ENCODE measurements around the gene CCDC43.
"Not testable (repeated sequence)": the region's sequence is repeated elsewhere in the genome, so short reads cannot be mapped to it uniquely, and the experiment has no call there.

Gene CCDC43

GRCh38 chr17:44672479-44673093 lies 17.0 kb downstream of the CCDC43 start:
- DNase-seq (ENCODE audit: extremely low read depth in 1 of 2, low read depth in 1 of 2), result no peak

DNA sequence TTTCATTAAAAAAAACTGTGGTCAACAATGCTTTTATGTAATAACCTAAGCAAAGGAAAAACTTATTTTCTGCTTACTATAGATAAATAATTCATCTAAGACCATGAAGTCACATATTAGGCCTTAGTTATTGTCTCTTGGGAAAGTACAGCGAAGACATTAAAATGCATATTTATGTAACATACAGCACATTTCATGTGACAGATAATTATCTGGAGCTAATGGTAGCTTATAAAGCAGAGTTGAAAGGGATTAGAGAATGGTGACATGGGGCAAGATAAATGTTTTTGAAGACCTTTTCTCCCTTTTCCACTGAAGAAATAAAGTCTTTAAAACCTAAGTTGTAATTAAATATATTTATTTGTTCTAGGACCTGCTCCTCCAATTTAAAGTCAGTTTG lies 23.6 kb downstream of the CCDC43 start:
- no peak for DNase-seq (ENCODE audit: extremely low read depth in 1 of 2, low read depth in 1 of 2)

DNA sequence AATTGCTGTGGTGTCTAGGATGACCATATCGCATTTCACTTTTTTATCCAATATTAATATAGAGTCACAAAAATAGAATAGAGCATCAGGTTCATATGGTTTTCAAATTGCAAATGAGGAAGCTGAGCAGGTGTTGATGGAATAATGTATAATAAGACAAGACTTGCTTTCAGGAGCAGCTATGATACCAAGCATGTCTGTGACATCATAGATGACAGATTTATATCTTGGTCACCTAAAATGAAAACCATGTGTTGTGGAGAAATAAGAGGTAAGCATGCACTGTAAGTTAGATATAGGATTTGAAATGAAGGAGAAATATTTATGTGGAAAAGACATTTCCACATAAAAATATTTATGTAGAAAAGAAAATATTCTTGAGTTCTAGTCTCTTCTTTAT lies 24.7 kb downstream of the CCDC43 start:
- no peak for DNase-seq (ENCODE audit: extremely low read depth in 1 of 2, low read depth in 1 of 2)

DNA sequence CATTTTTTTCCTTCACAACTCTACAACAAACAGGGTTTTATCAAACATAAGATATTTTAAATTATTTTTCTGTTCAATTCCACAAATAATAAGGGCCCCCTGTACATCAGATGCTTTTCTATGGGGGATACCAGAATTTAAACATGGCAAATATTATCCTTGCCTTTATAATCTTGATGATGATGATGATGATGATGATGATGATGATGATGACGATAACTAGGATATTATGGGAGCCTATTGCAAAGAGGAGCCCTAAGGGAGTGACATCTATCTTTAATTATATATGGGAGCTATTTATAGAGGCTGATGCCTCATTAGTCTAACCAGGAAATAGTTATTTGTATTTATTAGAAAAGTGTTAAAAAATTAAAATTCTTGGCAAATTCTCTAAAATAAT lies 26.5 kb downstream of the CCDC43 start:
- DNase-seq (ENCODE audit: extremely low read depth in 1 of 2, low read depth in 1 of 2), result no peak

GRCh38 chr17:44661835-44662234 lies 27.7 kb downstream of the CCDC43 start:
- DNase-seq (ENCODE audit: extremely low read depth in 1 of 2, low read depth in 1 of 2), result no peak

- no peak for DNase-seq (ENCODE audit: extremely low read depth in 1 of 2, low read depth in 1 of 2)
Measured at GRCh38 chr17:44655983-44656710, 33.4 kb downstream of the CCDC43 start, which contains the start of gene MEIOC. Gene MEIOC (plus strand): TSS chr17:44656468. CDS start chr17:44656614, 146 bp downstream.

DNA sequence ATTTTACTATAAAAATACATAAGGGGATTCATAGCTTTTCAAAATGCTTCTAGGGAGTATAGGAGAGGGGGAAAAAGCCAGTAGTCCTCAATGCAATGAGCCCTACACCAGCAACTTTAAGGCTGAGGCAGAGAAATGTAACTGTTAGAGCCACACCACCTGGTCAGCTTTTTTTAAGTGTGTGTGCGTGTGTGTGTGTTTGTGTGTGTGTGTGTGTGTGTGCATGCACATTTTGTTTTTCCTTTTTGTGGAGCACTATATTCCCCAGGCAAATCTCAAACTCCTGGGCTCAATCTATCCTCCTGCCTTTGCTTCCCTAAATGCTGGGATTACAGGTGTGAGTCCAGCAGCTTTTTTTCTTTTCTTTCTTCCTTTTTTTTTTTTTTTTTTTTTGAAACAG lies 35.6 kb downstream of the CCDC43 start:
- no peak for DNase-seq (ENCODE audit: extremely low read depth in 1 of 2, low read depth in 1 of 2)

DNA sequence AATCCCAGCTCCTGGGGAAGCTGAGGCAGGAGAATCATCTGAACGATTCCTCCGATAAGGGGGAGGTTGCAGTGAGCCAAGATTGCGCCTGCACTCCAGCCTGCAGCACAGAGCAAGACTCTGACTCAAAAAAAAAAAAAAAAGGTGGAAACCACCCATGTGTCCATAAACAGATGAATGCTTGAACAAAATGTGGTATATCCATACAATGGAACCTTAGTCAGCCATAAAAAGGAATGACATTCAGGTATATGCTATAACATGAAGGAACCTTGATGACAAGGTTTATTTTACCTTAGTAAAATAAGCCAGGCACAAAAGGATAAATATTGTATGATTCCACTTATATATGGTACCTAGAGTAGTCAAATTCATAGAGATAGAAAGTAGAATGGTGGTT lies 36.2 kb downstream of the CCDC43 start:
- no peak for DNase-seq (ENCODE audit: extremely low read depth in 1 of 2, low read depth in 1 of 2)

GRCh38 chr17:44652727-44653126 lies 36.8 kb downstream of the CCDC43 start:
- DNase-seq (ENCODE audit: extremely low read depth in 1 of 2, low read depth in 1 of 2), result no peak

DNA sequence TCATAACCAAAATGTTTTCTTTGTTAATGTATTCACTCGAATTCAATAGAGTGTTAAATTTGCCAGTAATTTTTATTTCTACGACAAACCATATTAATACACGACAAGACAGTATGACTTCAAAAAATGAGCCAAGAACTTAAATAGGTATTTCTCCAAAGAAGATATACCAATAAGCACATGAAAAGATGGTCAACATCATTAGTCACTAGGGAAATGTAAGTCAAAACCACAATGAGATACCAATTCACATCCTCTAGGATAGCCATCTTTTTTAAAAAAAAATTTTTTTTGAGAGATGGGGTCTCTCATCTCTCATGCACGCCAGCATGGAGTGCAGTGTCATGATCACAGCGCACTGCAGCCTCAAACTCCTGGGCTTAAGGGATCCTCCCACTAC lies 38.3 kb downstream of the CCDC43 start:
- DNase-seq (ENCODE audit: extremely low read depth in 1 of 2, low read depth in 1 of 2), result no peak

DNA sequence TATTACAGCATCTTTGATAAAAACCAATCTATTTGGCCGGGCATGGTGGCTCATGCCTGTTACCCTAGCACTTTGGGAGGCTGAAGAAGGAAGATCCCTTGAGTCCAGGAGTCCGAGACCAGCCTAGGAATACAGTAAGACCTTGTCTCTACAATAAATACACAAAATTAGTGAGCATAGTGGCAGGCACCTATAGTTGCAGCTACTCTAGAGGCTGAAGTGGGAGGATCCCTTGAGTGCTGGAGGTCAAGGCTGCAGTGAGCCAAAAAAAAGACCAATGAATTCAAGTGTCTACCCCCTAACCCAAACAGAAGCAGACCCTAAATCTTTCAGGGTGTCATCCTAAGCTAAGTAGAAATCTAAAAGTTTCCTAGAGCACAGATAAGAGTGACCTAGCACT lies 40.6 kb downstream of the CCDC43 start:
- DNase-seq (ENCODE audit: extremely low read depth in 1 of 2, low read depth in 1 of 2), result no peak

GRCh38 chr17:44647736-44648135 lies 41.8 kb downstream of the CCDC43 start:
- no peak for DNase-seq (ENCODE audit: extremely low read depth in 1 of 2, low read depth in 1 of 2)

DNA sequence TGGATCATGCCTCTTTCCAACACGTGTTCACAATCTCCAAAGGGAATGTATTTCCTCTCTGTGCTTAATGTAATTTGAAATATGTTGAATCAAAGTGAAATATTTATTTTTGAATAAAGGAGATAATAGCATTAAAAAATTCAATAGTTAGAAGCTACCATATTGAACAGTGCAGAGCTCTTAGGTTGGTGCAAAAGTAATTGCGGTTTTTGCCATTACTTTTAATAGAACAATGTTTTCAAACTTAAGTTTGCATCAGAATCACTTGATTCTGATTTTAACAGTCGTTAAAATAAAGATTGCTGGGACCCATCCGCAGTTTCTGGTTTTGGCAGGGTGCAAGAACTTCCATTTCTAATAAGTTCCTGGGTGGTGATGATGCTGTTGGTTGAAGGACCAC lies 43.3 kb downstream of the CCDC43 start:
- DNase-seq (ENCODE audit: extremely low read depth in 1 of 2, low read depth in 1 of 2), result no peak

GRCh38 chr17:44645341-44645740 lies 44.2 kb downstream of the CCDC43 start:
- DNase-seq (ENCODE audit: extremely low read depth in 1 of 2, low read depth in 1 of 2), result no peak

DNA sequence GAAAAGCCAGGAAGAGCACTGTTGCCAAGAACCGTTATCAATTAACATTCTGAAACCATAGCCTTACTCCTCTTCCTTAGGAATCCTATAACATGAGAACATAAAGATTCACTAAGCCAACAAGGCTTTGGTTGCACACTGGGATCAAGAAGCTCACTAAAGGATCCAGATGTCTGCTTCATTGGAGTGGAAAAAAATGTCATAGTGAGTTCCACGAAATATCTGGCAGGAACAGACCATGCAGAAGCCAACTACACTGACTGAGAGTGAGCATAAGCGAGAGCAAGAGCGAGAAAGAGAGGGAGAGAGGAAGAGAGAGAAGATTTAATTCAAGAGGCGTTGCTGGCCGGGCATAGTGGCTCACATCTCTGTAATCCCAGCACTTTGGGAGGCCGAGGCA lies 46.7 kb downstream of the CCDC43 start:
- DNase-seq (ENCODE audit: extremely low read depth in 1 of 2, low read depth in 1 of 2), result no peak

DNA sequence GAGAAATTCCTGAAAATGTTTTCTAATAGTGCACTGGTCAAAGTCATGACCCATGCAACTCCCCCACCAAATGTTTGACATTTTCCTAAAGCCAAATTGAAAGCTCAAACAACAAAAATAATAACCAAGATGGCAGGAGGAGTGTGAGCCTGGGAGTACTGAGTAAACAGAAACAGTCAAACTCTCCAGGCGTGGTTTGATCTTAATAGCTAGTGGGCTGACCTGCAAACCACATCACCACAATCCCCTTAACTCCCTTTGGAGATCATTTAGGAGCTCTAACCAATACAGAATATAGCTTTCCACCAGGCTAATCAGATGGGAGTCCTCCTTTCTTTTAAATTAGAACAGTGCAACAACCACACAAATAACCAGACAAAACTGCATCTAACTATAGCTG lies 52.5 kb downstream of the CCDC43 start:
- no peak for DNase-seq (ENCODE audit: extremely low read depth in 1 of 2, low read depth in 1 of 2)

DNA sequence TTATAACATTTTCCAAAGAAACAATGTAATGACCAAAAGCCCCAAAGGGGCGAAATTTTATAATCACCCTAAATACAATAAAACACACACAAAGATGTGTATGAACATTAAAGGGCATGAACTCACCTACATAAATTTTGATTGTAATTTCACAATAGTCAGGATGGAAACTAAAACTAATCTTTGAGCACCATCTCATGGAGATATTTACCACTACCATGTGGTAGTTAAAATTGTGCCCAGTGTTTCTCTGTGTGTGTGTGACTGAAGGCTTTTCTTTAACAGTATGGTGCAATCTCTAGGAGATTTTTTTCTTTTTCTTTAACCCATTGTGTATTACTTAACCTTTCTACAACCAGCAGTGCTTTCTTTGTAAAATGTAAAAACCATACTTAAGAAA lies 53.0 kb downstream of the CCDC43 start:
- DNase-seq (ENCODE audit: extremely low read depth in 1 of 2, low read depth in 1 of 2), result no peak

DNA sequence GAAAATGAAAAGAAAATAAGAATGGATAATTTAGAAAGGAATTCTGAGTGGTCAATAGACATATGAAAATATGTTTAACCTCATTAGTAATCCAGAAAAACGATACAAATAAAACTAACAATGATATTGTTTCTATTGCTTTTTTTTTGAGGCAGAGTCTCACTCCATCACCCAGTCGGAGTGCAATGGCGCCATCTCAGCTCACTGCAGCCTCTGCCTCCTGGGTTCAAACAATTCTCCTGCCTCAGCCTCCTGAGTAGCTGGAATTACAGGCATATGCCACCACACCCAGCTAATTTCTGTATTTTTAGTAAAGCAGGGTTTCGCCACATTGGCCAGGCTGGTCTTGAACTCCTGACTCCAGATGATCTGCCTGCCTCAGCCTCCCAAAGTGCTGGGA lies 55.2 kb downstream of the CCDC43 start:
- not testable (repeated sequence) for DNase-seq (ENCODE audit: extremely low read depth in 1 of 2, low read depth in 1 of 2)

GRCh38 chr17:44633998-44634397 lies 55.6 kb downstream of the CCDC43 start:
- no peak for DNase-seq (ENCODE audit: extremely low read depth in 1 of 2, low read depth in 1 of 2)

DNA sequence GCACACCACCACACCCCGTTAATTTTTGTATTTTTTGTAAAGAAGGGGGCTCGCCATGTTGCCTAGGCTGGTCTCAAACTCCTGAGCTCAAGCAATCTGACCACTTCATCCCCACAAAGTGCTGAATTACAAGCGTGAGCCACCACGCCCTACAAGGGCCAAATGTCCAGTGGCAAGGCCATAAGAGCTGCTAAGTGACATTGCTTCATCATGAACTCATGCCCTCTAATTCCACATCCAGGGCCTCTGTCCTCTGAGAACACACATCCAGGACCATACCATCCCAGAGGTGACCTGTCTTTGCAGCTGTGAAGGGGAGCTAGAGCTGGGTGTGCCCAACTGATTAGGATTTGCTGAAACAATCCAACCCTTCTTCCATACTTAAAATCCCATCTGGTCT lies 58.9 kb downstream of the CCDC43 start:
- DNase-seq (ENCODE audit: extremely low read depth in 1 of 2, low read depth in 1 of 2), result no peak

DNA sequence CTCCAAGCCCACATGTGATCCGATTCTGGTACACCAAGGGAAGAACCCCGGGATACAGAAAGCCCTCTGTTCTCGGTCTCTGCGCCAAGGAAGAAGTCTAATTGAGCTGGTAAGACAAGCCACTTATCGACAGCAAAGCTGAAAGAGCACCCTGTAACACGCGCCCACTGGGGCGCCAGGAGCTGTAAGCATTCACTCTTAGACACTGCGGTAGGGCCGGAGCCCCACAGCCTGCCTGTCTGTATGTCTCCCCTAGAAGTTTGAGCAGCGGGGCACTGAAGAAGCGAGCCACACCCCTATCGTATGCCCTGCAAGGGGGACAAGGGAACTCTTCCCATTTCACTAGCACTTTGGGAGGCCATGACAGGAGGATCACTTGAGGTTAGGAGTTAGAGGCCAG lies 60.3 kb downstream of the CCDC43 start:
- DNase-seq (ENCODE audit: extremely low read depth in 1 of 2, low read depth in 1 of 2), result no peak

DNA sequence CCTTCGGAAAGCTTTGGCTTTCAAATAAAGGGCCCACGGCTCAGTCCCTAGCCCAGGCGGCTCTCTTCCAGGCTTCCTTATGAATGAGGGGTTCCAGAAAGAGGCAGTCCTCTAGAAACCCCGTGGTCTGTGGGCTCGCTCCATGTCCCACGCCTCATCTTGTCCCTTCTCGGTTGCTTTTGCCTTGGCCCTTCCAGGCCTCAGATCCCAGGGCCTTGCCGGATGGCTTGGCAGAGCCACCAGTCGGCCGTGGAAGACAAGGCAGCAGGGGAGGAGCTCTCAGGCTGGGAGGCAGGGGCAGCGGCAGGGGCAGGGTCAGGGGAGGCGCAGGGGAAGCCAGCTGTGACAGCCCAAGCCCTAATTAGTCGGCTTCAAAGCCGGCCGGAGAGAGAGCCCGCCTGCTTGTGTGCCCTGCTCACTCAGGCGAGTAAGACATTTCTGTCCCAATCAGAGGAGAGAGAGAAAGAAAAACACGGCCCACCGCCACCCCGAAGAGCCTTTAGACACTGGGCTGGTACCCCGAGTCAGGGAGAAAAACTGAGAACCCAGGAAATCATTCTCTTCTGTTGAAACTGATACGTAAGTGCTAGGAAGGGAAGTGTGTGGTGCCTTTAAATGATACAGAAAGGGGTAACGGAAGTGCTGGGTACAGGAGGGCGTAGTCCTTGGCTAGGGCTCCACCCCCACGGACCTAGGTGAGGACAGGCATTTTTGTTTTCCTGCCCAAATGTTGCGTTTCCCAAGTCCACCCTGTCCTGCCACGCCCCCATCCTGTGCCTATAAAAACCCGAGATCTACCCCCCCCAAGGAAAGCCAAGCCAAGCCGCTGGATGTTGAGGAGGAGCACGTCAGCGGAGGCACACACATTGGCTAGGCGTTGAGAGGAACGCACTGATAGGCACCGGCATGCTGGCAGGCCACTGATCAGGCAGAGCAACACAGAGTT lies 61.1 kb downstream of the CCDC43 start:
- DNase-seq (ENCODE audit: extremely low read depth in 1 of 2, low read depth in 1 of 2), result no peak
